Fibroblast of peridontal ligament (primary cell): ENCODE results near the gene GPRC5D.

Source experiments
- DNase-seq: peaks from one replicate; pipeline ENCODE4 v3.0.0-alpha.2; 2010; ENCODE audit errors: extremely low read depth

The GPRC5D gene

DNA sequence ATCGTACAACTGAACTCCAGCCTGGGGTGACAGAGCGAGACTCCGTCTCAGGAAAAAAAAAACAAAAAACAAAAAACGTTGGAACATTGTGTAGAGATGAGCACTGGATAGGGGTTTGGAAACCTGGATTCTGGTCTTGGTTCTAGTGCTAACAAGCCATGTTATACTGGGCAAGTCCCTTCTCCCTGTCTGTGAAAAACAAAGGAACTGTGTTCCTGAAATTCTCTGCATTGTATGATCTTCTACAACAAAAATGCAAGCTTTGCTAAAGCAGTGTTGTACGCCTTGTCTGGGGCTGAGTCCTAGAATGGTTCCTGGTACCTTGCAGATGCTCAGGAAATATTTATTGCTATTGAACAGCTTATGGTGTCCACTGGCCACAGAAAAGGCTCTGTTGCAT lies 13.4 kb downstream of the GPRC5D start:
- DNase-seq: no peak

DNA sequence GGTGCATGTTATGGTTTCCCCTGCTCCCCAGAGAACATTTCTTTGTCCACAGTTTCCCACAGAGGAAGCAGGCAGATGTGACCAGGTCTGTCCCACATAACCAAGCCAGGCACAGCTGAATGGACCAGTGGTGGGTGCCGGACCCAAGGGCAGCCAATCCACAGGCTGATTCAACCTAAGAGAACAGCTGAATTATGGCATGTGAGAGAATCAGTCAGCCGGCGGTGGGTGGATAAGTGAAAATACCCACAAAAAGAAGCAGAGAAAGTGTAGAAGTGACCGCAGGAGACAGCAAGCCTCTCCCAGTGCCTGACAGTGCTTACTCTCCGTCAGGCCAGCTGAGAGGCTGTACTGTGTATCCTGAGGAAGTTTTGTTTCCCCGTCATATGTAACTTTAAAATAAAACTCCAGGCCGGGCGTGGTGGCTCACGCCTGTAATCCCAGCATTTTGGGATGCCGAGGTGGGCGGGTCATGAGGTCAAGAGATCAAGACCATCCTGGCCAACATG lies 14.9 kb downstream of the GPRC5D start:
- no peak for DNase-seq

DNA sequence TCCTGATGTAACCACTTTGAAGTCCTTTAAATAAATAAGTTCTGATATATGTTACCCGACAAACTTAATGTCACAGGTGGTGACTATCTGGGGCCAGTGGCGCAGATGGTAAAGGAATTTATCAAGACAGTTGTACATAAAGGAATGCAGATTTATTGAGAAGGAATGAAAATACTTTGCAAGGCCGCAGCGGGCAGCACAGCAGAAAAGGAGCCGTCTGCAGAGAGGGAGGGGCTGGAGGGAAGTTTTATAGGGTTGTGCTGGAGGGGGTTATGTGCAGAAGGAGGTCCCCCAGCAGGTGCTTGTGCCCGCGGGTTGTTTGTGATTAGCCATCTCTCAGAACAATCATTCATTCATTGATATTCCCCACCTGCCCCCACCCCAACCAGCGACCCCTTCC lies 17.4 kb downstream of the GPRC5D start:
- no peak for DNase-seq

DNA sequence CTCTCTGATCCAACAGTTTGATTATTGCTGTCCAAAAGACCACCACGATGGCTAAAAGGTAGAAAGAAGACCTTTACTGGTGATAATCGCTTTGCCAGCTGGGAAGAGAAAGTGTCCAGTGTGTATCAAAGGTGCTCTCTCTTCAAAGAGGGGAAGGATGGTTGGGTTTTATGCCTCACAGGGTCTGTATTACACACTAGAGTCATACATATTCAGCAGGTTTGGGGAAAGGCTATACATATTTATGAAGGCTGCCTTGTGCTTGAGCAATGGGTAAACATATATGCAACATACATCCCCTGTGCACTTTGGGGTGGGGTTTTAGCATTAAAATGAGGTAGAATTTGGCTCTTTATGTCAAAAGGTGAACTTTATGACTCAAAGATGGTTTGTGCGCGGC lies 18.2 kb downstream of the GPRC5D start:
- DNase-seq: no peak

DNA sequence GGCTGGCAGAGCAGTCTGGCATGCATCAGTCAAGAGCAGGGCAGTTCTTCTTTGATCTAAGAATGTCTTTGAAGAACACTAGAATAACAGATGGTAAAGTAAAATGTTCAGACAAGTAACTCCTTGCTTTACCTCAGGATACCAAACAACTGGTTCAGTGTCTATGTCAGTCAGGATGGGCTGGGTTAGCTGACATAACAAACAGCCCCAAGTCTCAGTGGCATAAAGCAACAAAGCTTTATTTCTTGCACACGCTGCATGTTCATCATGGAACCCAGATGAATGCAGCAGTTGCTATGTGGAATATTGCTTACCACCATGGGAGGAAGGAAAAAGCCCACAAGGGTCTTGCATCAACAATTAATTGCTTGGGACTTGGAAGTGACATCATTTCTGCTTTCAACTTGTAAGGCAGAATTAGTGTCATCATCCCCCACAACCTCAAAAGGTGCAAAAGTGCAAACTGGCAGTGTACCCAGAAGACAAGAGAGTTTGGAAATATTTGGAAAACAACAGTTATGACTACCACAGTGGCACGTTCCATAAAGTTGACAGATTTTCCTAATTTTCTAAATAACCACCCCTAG lies 21.2 kb downstream of the GPRC5D start:
- DNase-seq: no peak

DNA sequence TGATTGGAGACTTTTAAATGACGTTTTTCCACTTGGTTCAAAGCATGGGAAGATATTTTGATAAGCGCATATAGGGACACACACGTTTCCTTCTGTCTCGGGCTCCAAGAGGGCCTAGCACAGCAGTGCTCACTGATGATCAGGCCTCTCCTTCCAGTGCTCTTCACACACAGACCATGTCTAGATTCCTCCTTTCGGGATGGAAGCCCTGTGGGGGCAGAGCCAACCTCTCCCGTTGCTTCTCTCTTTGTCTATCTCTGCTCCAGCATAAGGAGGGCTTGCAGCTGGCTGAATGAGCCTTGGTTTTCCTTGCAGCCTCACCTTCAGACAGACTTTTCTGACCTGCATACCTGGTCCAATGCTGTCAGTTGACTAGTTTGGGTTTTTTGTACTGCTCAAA lies 22.3 kb downstream of the GPRC5D start:
- no peak for DNase-seq

DNA sequence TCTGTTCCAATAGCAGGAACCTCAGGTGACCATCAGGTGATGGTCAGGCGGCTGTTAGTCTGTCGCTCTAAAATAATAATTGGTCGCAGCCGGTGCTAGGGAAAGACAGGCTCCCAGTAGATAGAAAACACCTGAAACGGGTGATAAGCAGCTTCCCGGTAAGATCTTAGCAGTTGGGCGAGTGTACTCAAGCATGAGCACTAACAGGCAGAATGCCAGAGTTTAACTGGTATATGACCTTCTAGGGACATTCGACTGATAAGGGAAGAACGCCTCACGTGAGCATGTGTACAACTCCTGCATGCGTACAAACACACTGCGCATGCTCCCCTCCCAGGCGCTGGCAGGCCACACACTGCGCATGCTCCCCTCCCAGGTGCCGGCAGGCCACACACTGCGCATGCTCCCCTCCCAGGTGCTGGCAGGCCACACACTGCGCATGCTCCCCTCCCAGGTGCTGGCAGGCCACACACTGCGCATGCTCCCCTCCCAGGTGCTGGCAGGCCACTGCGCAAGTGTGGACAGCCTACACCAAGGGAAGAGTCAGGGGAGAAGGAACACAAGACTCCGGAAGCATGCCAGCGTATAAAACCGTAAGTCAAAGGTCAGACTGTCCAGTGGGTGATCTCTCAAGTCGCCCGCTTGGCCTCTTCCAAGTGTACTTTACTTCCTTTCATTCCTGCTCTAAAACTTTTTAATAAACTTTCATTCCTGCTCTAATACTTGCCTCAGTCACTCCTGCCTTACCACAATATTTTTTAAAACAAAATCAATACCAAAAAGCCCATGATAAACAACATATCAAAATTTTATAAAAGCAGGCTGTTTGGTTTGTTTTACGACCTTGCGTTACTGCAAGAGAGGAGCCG lies 24.5 kb downstream of the GPRC5D start:
- DNase-seq: no peak

DNA sequence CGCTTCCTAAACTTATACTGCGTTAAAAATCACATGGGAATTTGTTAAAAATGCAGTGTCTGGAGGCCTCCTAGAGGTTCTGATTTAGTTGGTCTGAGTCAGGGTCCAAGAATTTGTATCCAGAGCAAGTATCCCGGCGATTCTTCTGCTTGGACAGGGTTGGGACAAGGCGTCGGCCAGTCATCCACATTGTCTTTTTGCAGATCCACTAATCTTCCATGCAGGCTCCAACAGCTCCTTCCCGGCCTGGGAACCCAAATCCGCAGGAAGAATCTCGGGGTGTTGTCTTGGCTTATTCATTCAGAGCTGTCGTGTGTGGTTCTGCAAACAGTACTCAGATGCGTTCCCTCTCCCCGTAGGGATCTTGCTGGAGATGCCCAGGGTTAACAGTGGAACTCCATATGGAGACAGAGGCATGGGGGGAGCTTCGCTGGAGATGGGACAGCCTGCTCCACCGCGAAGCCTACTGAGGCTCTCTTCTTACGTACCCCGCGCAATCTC lies 25.3 kb downstream of the GPRC5D start:
- DNase-seq: peak; percentile 58

DNA sequence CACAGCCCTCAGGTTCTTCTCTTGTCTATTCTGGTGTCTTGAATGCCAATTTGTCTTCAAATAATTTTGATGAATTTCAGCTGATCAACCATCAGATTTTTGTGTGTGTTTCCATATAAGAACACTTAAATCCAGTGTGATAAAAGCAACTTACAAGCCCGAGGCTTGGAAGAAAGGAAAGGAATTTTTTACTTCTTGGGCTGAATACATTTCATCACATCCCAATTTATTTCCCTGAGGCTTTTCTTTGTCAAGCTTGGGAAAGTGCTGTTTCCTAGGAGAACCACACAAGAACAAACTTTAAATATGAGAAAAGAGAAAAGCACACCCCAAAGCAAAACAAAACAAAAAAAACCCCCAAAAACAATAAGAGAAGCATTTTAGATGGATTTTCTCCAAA lies 26.6 kb downstream of the GPRC5D start:
- peak; percentile 86 for DNase-seq

DNA sequence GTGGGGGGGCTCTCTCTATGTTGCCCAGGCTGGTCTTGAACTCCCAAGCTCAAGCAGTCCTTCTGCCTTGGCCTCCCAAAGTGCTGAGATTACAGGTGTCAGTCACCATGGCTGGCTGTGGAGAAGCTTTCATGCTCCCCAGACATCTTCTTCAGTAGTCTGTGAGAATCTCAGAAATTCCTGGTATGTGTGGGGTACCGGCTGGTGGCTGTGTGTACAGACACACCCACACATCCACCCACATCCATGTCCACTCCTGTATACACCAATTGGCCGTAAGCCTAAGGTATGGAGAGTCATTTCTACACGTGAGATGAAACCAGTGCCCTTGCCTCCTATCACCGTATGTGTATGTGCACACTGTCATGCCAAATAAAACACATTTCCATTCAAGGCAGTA lies 27.8 kb downstream of the GPRC5D start:
- DNase-seq: no peak

DNA sequence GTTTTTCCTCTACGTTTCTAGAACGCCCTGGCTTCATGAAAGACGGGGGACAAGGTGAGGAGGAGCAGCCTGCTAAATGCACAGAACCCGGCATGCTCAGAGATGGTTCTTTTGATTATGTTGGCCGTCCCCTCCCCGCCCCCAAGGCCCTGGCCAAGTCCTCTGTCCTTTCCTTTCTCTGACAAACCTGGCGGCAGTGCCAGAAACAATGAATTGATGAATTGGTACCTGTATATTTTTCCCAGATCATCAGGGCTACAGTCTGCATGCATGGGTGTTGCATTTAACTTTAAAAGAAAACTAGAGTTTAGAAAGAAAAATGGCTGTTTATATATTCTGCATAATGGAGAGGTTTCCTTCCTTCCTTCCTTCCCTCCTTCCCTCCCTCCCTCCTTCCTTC lies 29.0 kb downstream of the GPRC5D start:
- no peak for DNase-seq

DNA sequence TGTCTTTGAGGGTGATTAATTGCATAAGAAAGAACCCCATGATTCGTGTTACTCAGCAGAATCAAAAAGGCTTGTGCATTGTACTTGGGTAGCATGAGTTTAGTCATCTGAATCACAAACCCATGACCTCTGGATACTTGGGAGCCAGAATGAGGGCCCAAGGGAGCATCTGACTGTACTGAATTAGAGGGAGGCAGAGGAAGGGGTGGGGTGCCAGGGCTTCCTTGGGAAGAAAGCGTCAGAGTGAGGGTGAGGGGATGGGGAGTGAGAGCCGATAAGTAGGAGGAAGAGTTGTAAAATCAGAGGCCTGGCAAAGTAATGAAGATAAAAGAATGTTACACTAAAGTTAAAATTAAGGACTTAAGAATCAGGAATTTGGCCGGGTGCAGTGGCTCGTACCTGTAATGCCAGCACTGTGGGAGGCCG lies 29.8 kb downstream of the GPRC5D start:
- peak; percentile 93 for DNase-seq

DNA sequence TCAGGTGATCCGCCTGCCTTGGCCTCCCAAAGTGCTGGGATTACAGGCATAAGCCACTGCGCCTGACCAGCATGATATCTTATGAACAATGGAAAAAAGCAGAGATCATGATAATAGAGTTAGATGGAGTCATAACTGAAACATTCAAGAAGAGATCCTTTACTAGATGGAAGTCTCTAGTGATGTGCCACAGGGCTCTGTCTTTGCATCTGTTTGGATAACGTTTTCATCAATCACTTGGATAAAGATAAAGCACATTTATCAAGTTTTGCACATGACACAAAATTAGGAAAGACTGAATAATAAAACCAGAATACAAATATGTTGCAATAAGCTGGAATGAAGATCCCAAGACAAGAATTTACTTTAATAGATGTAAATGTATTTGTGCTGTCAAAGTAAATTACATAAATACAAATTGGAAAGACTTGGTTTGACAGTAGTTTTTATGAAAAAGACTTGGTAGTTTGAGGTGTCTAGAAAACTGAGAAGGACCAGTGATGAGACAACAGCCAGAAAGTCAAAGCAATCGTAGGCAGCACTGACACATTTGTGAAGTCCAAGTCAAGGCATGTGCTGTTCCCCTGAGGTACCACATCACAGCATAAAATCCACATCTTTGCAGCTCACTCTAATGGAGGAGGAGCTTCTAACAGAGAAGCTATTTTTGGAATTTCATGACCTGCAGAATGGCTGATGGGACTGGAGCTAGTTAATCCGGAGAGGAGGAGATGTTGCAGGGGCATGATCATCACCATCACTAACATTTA lies 32.1 kb downstream of the GPRC5D start:
- no peak for DNase-seq

DNA sequence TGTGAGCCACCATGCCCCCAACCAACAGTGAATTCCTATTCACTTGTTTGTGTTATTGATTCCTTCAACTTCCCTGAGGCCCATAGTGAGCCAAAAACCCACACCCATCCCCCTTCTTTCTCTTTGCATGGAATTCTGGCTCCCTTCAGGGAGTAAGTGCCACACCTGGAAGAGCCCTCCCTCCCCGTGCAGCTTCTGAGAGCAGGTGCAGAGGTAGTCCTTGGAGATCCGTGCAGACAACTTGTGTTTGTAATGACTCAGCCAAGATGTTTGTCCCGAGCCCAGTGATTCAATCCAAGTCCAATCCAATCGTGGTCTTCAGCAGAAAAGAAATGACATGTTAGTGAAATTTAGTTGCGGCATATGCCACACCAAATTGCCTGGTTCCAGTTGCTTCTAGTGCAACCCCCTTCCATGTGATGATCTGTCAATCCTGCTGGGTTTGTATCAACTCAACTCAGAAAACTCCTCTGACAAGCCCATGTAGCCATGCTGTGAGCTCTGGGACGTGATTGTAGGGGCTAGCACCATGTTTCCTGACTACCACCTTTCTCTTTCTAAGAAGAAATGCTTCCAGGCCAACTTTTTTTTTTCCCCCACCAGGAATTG lies 33.1 kb downstream of the GPRC5D start:
- DNase-seq: no peak

DNA sequence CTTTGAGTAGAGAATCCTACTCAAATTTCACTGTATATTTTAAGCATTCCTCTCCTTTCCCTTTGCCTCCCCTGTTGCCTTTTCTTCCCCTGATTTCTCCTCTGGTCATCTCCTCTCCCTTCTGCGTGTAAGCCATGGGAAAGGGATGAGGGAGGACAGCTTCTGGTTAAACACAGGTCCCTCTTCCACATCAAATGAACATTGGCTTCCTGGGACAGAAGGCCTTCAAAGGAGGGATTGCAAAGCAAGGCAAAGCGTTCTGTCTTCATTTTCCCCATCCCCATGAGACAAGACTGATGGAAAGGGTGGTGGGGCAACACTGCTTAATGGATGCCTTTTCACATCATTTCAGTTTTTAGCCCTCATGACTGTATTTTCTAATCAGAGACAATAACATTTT lies 34.5 kb downstream of the GPRC5D start:
- no peak for DNase-seq

DNA sequence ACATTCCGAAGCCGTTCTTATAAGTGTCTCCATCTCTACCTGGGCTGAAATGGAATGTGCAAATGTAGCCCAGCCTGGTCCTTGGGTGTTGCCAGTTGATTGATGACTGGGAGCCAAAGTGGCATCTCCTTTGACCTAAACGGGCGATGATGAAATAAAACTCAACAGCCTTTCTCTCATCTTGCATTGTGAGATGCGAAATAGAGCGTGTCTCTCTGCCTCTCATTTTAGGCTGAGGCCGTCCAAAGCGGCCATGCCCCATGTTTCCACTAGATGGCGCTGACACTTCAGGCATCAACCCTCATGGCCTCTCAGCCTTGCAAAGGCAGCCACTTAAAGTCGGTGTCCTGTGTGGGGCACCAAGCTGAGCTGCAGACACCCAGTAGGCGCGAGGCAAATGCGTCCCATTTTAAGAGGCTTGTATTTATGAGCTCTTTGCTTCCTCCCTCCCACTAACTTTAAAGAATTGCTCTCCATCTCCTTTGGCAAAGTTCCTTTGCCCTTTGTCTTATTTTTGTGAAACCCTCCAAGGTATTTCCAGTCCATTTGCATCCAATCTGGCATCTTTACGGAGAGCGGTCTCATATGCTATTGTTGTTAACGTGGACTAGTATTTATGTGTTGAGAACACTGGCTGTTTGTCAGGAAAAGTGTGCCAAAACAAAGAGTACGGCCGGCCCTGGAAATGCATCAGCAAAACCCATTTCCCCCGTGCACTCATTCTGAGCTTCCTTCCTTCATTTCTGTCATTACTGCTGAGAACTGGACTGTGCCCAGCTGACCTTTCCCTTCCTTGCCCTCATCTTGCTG lies 35.6 kb downstream of the GPRC5D start:
- peak; percentile 87 for DNase-seq

DNA sequence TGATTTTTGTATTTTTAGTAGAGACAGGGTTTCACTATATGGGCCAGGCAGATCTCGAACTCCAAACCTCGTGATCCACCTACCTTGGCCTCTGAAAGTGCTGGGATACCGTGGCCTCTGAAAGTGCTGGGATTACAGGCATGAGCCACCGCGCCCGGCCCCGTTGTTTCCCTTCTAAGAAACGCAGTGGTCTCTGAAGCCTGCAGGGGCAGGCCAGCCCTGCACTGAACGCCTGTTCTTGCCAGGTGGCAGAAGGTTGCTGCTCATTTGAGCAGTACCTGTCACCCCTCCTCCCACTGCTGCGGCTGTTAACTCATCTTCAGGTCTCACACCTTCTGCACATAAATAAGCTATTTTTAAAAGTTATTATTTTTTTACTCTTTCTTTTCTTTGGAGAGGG lies 36.3 kb downstream of the GPRC5D start:
- DNase-seq: no peak

DNA sequence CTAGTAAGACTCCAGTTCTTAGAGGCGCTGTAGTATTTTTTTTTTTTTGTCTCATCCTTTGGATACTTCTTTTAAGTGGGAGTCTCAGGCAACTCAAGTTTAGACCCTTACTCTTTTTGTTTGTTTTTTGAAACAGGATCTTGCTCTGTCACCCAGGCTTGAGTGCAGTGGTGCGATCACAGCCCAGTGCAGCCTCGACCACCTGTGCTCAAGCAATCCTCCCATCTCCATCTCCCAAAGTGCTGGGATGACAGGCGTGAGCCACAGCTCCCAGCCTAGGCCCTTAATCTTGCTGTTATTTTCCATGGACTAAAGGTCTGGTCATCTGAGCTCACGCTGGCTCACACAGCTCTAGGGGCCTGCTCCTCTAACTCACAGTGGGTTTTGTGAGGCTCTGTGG lies 39.3 kb downstream of the GPRC5D start:
- DNase-seq: no peak

DNA sequence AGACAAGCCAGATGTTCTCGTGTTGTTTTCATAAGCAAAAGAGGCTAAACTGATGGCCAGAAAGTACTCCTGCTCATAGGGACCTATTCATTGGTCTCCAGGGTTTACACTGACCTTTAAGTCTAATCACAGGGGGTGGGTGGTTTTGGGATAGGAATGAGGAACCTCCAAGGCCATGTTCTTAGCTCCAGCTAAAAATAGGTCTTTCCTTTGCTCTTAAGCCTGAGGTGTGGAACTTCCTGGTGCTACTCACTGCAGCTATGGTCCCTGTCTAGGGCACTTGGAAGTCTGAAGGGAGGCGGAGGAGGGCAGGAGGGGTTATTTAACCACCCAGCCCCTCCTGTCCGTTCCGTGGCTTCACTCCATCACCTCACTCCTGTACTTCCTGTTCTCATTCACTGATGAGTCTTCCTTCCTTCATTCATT lies 42.0 kb downstream of the GPRC5D start:
- DNase-seq: no peak

DNA sequence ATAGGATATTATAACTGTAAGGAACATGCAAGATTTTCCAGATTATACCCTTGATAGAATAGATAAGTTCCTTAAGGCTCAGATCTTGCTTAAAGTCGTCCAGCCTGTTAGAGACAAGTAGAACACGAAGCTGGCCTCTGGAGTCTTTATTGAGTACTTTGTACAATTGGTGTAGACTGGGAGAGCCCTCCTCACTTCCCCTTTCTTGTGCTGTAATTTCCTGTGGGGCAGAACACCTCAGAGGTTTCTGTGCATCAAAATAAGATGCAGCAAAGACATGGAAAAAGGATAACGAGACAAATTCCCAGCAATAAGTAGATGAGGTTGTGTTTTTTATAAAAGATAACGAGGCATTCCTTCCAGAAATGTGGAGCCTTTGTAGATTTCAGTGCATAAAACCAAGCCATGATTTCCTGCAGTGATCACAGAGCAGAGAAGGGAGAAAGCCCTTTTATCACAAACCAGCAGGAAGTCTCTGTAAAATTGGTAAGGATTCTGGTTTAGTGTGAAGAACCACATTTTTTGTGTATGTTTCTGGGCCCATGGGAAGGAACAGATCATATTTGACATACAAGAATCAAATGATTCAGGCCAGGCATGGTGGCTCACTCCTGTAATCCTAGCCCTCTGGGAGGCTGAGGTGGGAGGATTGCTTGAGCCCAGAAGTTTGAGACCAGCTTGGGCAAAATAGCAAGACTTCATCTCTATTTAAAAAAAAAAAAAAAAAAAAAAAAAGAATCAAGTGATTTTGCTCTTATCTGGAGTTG lies 42.6 kb downstream of the GPRC5D start:
- peak; percentile 21 for DNase-seq
